Neural crest cell (in vitro differentiated cells): ENCODE measurements around the gene PLA2R1. TPM values are rescaled to one million over a fixed set of nuclear protein-coding genes. Genes with fewer than 3 reads are reported as not detected.

ENCODE experiments used
- DNase-seq: peaks from one replicate; pipeline ENCODE4 v3.0.0; 2021; ENCODE audit warnings: low read depth, mixed read lengths, low spot score
- H3K27ac Mint-ChIP-seq: one replicate; pipeline ENCODE4 v1.8.0; 2021; ENCODE audit warnings: mild to moderate bottlenecking, mixed read lengths; ENCODE audit not compliant: unreplicated experiment
- H3K27me3 Mint-ChIP-seq: 2 replicates; pipeline ENCODE4 v1.8.0; 2021; ENCODE audit warnings: low read depth, mild to moderate bottlenecking, mixed read lengths
- H3K36me3 Mint-ChIP-seq: 2 replicates; pipeline ENCODE4 v1.8.0; 2021; ENCODE audit warnings: low read depth, mild to moderate bottlenecking, mixed read lengths
- H3K4me1 Mint-ChIP-seq: 2 replicates; pipeline ENCODE4 v1.8.0; 2021; ENCODE audit warnings: mixed read lengths
- H3K4me3 Mint-ChIP-seq: one replicate; pipeline ENCODE4 v1.8.0; 2021; ENCODE audit warnings: mild to moderate bottlenecking, mixed read lengths
- H3K9me3 Mint-ChIP-seq: 2 replicates; pipeline ENCODE4 v1.8.0; 2021; ENCODE audit warnings: mixed read lengths
- CTCF ChIP-seq: fragments of 200-600 bp; sonication (generic); conservative IDR thresholded peaks from 2 replicates; pipeline ENCODE4 v1.5.0; 2021; ENCODE audit warnings: antibody characterized with exemption, mild to moderate bottlenecking
- total RNA-seq: library from RNA; stranded (reverse); gene quantifications from 2 replicates; pipeline ENCODE4 v1.2.1, GENCODE V29; 2021

The PLA2R1 gene
- total RNA-seq, 1 donor from 2014 or later, result 0.09 TPM

GRCh38 chr2:159933727-159934049 lies 128.7 kb downstream of the PLA2R1 start:
- Mint-ChIP-seq H3K4me3 (no peak overlapping the region), H3K27me3 (no peaks in the 10 kb centered on the region), H3K27ac (no peak overlapping the region), H3K36me3 (no peaks in the 10 kb centered on the region), H3K4me1 (no peaks in the 10 kb centered on the region), H3K9me3 (peaks cover 10% of the 10 kb centered on the region)
- TF ChIP-seq CTCF, result no peak
- DNase-seq, result no peak

- H3K9me3 Mint-ChIP-seq, result peaks cover 14% of the 10 kb centered on the region
Measured at GRCh38 chr2:159933040-159933726, 129.2 kb downstream of the PLA2R1 start.

GRCh38 chr2:159926695-159927094 lies 135.7 kb downstream of the PLA2R1 start:
- H3K27ac Mint-ChIP-seq, result no peak overlapping the region
- H3K27me3 Mint-ChIP-seq, result peaks cover 3% of the 10 kb centered on the region
- H3K4me3 Mint-ChIP-seq, result no peak overlapping the region
- H3K9me3 Mint-ChIP-seq, result peaks cover 9% of the 10 kb centered on the region
- TF ChIP-seq CTCF, result no peak
- H3K36me3 Mint-ChIP-seq, result no peaks in the 10 kb centered on the region
- H3K4me1 Mint-ChIP-seq, result peaks cover 6% of the 10 kb centered on the region
- DNase-seq, result no peak

More at GRCh38 chr2:159933040-159933726, 129.2 kb downstream of the PLA2R1 start:
- Mint-ChIP-seq H3K36me3 (no peaks in the 10 kb centered on the region), H3K27ac (no peak overlapping the region), H3K27me3 (no peaks in the 10 kb centered on the region), H3K4me3 (no peak overlapping the region), H3K4me1 (no peaks in the 10 kb centered on the region)
- no peak for DNase-seq
- no peak for TF ChIP-seq CTCF

GRCh38 chr2:159925975-159926374 lies 136.4 kb downstream of the PLA2R1 start:
- TF ChIP-seq CTCF, result no peak
- DNase-seq, result no peak
- peaks cover 3% of the 10 kb centered on the region for H3K27me3 Mint-ChIP-seq
- no peaks in the 10 kb centered on the region for H3K36me3 Mint-ChIP-seq
- H3K4me1 Mint-ChIP-seq, result peaks cover 6% of the 10 kb centered on the region
- no peak overlapping the region for H3K4me3 Mint-ChIP-seq
- no peak overlapping the region for H3K27ac Mint-ChIP-seq
- peaks cover 9% of the 10 kb centered on the region for H3K9me3 Mint-ChIP-seq

- DNase-seq, result no peak
- Mint-ChIP-seq H3K36me3 (no peaks in the 10 kb centered on the region), H3K4me1 (peaks cover 6% of the 10 kb centered on the region), H3K9me3 (no peaks in the 10 kb centered on the region), H3K27me3 (peaks cover 14% of the 10 kb centered on the region), H3K27ac (no peak overlapping the region), H3K4me3 (no peak overlapping the region)
- no peak for TF ChIP-seq CTCF
Measured at GRCh38 chr2:159922563-159922962, 139.9 kb downstream of the PLA2R1 start.
